ENCODE results near the gene NYAP2.

NYAP2 gene

DNA sequence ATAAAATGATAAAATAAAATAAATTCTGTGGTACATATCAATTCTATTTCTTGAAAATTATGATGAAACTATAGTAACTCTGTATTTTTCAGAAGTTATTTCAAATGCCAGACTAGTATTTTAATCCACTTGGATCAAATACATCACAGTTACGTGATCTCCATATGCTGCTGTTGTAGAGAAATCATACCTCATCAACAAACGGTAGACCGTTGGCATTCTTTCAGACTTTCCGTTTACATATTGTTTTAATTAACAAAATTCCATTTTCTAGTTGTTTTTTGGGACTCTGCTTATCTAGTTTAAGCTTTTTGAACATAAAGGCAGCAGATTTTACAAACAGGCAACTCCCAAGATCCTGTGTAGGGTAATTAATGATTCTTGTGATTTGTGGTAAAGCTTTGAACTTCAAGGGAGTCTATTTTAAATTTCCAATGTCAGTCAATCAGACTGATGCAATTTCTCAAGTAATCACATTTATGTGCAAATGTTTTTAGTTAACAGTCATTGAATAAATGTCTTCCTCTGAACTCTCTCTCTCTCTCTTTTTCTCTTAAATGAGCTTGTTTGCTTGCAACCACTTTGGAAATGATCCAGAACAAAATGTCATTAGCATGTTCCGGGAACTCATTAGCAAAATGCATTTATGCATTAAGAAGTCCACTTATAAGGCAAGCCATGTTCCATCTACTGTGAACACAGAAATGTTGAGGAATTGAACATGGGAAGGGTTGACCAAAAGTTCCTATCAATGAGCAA lies 31.8 kb downstream of the NYAP2 start:
- DNase-seq, result no peak

DNA sequence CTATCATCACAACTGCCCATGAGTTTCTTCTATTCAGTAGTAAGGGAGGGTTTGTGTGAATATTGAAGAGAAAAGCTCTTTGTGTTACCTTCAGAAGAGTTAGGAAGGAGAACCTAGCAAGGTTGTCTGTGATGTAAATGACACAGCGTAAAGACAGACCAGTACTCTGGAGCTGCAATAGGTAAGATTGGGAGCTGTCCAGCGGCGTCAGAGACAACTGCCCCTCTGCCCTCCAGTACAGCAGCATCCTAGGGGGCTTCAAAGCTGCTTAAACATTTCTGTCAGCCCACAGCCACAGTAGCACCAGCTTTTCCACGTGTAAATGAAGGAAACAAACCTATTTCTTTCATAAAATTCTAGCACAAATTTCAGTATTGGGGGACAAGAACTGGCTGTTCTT lies 34.5 kb downstream of the NYAP2 start:
- no peak for DNase-seq

DNA sequence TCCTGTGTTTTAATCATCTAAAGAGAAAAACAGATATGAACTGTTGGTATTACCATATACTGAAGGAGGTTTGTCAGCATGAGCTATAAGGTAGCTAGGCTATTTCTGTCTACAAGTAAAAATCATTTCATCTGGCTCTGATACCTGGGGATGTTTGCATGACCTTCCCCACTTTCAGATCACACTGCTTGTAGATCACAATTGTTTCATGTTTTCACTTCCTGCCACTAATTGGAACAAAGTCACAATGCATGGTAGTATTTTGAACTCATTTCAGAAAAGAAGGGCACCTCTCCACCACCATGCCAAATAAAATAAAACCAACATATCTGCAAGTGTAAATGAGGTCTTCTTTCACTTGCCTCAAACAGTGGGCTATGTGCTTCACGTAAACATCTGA lies 37.8 kb downstream of the NYAP2 start:
- DNase-seq, result no peak

DNA sequence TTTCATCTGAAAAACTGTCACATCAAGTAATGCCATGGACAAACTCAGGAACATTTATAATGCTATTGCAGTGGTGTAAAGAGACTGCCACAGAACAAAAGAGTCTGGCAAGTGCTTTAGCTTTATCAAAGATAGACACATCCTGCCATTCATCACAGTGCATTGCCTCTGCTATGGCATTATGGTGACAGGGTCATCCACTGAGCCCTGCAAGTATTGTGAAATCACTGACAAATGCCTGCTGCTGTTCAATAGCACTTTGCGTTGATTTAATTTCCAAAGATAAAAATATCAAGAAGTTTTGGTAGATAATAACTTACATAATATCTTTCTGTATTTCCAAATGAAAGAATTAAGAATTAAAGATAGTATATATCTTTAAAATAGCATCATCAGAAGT lies 38.7 kb downstream of the NYAP2 start:
- DNase-seq, result no peak

DNA sequence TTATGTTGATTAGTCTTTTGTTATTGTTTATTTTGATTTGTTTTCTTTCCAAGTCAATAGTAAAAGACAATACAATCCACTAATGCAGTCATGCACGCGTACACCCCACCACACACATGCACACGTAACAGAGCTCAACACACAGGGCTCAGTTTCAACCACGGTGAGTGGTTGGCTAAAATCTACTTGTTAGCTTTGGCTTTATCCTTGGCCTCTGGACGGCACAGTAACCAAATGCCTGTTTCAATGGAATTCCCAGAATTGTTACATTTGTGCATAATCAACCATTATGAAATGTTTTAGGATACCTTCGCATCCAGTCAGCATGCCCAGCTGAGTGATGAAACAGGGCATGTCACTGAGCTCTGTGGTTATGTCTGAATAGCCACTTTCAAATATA lies 53.2 kb downstream of the NYAP2 start:
- DNase-seq, result no peak

DNA sequence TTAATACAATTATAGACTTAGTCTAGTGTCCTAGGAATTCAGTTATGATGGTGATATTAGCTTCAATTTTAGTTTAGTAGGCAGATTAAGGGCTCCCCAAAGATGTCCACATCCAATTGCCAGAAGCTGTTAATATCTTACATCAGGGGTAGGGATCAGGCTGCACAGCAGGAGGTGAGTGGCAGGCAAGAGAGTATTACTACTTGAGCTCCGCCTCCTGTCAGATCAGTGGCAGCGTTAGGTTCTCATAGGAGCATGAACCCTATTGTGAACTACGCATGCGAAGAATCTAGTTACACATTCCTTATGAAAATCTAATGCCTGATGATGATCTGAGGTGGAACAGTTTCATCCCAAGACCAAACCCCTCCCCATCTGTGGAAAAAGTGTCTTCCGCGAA lies 54.9 kb downstream of the NYAP2 start:
- DNase-seq, result no peak

DNA sequence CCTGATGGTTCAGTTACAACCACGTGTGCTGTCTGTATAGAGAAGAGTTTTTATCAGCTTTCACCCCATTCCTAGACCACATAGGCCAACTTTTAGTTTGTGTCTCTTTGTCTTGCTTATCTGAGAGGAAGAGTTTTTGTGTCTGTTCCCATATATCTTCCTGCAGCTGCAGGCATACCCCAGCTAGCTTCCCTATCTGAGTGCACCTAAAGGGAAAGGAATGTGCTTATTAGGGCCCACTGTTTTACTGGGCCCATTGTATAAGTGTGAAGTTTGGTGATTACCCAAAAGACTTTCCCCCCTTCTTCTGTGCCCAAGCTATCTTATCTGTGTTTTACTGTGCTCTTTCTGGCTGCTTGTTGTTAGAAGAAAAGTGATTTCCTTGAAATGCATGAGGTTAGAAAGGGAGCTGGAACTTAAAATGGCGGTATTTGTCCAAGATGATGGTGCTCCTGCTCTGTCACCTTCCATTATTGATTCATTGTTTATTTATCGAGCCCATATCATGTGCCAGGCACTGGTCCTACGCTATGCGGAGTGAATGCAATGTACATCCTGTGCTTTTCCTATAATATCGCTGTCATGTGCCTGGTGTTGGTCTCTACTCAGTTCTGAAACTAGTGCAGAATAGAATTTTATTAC lies 57.2 kb downstream of the NYAP2 start:
- DNase-seq, result no peak

DNA sequence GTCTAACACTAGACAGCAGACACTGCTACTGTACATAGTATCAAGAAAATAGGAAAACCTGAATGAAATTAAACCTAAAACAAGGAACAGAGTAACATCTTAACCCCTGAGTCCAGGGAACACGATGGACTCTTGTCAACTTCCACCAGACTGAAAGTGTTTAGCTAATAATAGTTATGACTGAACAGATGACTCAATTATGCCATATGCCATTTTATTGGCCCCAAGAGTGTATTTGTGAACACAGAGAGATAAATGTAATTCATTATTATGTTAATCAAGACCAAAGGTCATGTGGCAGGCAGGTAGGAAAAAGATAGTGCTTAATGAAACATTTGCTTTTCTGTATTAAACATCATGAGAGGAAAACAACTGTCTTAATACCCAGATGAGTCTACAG lies 58.0 kb downstream of the NYAP2 start:
- no peak for DNase-seq

DNA sequence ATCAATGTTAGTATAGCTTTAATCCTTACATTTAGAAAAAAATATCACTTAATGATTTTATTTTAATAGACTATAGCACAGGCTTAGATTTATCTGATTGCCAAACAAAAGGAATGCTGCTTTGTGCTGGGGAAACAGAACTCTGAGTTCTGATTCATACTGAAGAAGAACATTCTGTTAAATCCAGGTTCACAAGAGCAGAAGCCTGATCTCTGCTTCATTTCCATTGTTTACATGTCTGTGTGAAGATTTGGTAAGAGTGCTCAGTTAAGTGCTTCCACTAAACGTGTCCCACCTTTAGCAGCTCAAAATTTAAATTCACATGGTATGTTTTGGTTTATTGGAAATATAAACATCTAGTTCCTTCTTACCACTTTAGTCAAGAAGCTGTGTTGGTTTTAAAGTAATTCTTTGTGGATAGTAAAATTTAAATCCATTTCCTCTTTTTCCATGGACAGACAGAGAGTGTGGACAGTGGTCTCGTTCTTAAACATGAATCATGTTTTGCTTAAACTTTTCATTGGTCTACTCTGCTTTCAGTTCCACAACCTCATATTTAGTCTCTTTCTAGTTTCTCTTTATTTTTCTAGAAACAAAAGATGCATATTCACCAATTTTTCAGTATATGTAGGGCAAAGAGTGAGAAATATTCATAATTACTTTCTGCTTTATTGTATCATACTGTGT lies 59.1 kb downstream of the NYAP2 start:
- no peak for DNase-seq

DNA sequence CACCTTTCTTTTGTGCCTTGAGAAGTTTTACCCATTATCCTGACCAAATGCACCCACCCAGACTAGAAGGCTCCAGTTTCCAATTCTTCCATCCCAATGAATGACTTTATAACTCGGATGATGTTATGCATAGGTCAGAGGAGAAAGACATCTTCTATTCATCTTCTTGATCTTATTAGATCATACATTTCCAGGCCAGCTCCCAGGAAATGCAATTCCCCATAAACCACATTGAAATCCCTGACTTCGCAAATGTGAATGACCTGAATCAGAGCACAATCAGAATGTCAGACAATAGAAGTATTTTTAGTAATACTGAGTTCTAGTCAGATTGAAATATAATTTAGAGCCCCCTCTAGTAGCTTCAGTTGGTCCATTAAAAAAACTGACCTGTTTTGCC lies 62.9 kb downstream of the NYAP2 start:
- no peak for DNase-seq

DNA sequence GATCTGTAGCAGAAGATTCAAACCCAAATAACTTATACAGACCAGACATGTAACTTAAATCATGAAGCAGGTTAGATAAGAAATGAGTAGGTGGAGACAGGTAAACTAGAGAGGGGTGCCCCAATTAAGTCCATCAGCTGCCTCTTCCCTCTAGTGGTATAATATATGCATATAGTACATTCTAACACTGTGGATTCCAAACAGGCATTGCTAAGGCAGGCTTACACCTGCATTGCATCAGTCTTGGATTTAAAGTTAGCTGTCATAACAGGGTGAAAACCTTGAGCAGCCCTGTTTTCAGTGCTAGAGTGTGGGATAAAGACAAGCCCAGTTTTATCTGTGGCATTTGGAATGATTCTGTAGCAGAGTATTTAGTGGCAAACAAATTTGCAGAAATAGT lies 63.4 kb downstream of the NYAP2 start:
- no peak for DNase-seq

DNA sequence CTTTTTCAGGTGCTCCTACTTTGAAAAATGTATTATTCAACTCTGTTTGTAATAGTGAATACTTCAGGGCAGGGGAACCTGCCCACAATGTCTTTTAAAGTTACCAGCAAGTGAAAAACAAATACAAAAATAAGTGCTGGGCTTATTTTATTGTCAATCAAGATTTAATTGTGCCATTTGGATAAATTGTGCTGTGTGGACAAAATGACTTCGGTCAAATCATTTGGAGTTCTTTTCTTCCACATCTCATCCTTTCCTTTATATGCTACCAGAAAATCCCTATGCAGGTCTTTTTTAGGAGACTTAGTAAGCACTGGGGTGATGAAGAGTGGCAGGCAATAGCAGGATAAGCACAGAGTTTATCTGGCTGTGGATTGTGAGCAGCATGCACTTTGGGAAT lies 63.9 kb downstream of the NYAP2 start:
- DNase-seq, result no peak

DNA sequence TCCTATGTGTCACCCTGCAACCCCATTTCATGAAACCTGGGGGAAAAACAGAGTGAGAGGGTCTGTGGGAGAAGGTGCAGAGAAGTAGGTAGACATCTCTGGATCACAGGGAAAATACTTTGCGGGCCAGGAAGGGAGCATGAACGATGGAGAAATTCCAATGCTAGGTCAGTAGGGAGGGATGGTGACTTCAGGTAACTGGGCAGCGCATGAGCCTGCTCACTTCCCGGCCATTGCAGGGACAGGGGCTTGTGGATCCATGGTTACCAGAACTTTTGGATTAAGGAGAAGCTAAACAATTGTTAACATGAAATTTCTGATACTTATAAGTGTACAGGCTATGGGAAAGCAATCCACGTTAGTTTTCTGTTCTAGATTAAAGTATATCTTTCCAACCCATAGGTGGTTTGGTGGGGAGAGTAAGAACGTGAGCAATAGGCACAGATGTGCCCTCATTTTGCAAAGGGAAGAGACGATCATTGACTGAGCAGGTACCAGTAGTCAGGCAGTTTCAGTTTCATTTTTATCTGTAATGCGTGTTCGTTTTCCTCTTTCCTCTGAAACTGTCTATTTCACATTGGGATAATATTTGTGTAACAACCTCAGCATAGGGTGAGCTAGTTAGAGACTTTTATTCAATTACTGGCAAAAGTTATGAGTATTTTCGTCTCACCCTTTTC lies 65.0 kb downstream of the NYAP2 start:
- DNase-seq, result no peak

DNA sequence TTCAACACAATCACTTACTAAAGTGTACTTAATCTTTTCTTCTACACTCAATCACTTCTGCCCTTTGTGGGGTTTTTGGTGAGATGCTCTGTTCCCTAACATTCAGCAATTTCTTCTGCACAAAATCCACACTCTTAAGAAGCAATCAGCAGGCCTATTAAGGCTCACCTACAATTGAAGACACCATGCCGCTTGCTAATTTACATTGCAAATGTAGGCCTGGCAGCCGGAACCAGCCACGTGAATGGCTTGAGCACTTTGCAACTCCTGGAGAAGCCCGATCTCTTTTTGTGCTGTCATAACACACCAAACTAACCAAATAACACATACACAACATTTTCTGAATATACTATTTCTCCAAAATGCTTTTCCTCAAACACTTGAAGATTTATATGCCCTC lies 66.3 kb downstream of the NYAP2 start:
- no peak for DNase-seq

DNA sequence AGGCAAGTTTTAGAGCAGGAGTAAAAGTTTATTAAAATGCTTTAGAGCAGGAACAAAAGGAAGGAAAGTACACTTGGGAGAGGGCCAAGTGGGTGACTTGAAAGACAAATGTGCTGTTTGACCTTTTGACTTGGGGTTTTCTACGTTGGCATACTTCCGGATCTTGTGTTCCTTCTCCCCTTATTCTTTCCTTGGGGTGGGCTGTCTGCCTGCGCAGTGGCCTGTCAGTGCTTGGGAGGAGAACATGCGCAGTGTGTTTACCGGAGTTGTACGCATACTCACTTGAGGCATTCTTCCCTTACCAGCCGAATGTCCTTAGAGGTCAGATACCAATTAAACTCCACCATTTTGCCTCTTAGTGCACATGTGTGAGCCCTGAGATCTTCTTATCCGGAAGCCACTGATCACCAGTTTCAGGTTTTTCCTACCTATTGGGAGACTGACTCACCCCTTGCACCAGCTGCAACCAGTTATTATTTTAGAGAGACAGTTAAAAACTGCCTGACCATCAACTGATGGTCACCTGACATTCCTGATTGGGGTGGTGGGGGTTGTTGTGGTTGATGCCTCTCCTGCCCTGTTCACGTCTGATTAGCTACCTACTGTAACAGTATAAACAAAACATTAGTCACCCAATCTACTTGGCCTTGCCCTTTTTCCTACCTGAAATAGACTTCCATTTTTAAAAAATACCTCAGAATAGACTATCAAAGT lies 67.5 kb downstream of the NYAP2 start:
- DNase-seq, result no peak

DNA sequence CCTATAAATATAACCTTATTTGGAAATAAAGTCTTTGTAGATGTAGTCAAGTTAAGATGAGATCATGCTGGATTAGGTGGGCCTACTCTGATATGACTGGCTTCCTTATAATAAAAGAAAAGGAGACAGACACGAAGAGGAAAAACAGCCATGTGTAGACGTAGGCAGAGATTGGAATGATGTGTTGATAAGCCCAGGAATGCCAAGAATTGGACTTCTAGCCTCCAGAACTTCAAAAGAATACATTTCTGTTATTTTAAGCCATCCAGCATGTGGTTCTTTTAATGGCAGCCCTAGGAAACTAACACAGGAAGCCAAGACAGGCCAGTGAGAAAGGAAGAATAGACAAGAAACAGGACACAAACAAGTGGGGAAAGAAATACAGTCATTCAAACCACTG lies 68.6 kb downstream of the NYAP2 start:
- no peak for DNase-seq

DNA sequence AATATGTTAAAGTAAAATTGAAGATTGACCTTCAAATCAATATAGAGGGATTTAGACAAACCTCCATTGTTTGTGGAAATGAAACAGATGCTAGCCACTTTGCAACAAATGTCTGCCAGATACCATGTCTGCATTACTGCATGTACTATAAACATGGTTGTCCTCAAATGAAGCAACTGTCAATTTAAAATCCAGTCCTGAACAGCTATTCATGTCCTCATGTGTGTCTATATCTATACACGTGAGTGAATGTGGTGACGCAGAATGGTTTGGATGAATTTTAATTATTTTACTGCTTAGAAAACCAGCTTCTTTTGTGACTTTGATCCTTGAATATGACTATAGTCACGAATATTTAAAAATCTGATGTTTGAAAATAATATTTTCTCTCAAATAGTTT lies 71.5 kb downstream of the NYAP2 start:
- DNase-seq, result no peak

DNA sequence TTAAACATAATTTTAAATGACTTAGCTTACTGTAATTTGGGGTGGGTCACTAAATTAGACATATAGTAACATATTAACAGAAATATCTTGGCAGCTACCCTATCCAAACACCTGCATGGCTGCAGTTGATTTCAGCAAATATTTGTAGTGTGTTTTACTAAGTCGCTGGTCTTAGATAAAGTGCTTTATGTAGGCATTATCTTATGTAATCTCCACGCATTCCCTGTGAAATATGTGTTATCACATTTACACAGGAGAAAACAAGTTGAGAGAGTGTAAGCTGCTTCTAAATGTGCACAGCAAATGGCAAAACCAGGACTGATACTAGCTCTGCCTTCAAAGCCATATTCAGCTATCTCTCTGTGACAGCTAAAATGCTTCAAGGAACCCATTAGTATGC lies 72.0 kb downstream of the NYAP2 start:
- DNase-seq, result no peak

DNA sequence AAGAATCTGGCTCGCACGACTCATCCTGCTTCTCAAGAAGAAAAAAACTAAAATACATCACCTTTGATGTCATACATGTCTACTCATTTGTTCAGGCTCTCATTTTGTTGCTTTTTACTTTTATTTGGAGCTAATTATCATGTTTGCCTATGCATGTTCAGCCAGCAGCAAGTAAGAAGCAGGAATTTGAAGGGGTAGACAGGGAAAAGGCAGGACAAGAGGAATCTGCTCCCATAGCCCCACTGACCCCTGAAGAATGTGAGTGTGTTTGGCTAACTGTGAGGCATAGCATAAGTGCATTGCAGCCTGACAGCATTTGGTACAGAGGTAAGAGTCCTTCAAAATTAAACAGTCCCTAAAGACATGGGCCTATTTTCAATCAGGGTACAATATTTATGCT lies 72.7 kb downstream of the NYAP2 start:
- no peak for DNase-seq

DNA sequence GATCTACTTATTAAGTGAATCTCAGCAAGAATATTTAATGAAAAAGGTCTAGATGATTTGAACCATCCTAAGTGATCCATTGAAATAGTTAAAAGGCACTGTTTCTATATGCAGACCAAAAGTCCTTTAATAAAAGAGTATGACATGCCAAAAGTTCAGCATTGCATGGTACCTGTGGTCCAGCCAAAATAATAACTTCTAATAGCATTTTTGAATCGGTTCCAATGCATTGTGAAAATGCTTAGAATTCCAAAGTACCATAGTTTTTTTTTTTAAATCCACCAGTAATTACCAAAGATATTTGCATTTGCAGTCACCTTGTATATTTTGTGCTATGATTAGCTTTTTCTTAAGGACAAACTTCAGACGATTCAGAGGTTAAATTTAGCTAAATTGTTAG lies 79.9 kb downstream of the NYAP2 start:
- DNase-seq, result no peak

DNA sequence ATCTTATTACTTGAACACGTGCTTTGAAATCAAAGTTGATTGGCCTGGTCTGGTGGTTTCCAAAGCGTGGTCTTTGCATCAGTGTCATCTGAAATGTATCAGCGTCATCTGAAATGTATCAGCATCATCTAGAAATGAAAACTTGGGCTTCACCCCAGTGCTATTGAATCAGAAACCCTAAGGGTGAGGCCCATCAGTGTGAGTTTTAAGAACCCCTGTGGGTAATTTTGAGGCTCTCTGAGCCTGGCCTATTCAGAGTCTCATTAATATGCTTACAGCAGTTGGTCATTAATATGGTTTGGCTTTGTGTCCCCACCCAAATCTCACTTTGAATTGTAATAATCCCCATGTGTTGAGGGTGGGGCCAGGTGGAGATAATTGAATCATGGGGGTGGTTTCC lies 85.2 kb downstream of the NYAP2 start:
- DNase-seq, result no peak

DNA sequence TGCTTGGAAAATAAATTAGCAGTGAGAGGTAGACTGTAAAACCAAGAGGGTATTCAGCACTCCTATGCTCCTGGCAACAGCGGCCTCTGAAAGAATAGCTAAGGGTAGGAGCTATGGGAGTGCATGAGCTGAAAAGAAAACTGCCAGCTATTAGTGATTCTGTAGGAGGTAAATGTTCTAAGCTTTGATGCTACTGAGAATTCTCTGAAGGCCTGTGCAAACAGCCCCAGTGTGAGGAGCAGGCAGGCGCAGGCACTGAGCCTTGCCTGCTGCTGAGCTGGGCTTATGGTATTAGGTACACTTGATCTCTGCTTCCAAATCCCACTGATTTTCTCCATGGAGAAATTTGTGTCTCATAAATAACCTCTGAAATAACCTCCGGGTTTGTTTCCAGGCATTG lies 86.7 kb downstream of the NYAP2 start:
- no peak for DNase-seq

DNA sequence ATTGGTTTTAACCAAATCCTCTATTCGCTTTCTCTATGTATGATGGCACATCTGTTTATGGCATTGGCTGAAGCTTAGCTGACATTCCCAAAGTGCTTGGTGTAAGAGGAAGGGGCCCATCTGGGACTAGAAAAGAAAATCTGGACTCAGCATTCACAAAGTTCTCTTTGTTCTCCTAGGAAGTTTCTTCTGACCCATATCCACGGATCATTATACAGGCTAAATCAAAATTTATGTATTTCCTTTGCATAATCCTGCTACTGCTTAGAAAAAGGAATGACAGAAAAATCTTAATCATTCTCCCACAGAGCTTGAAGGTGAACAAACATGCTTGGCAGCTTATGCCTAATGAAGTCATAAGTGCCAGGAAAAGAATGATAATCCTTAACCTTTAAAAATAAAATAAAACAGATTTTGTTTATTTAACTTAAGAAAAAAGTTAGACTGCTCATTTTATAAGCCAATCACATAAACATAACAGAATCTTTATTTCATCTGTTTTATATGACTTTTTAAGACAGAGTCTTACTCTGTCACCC lies 88.4 kb downstream of the NYAP2 start:
- no peak for DNase-seq

All from stimulated activated CD4-positive, alpha-beta T cell treated with anti-CD3 and anti-CD28 coated beads, Interleukin-1b, Interleukin-23, amount 100 ng/mL, for 48 hours (primary cell).